H1 (cell line): ENCODE results near the gene LRBA. TPM values are rescaled to one million over a fixed set of nuclear protein-coding genes. Genes with fewer than 3 reads are reported as not detected.

ENCODE experiments used
- polyA plus RNA-seq, 7 experiments: library from polyadenylated mRNA; depleted of rRNA in 3 of 7; stranded (reverse) in 5 of 7; unstranded in 2 of 7; fragments of >200 nt in 5 of 7; fragments of 200-250 nt in 2 of 7; gene quantifications; 1 replicate in 5 of 7; 2 replicates in 1 of 7; 4 replicates in 1 of 7; pipeline versions ENCODE4 v1.2.1 to v1.2.3, GENCODE V29; 2011 to 2013; ENCODE audit warnings: missing spikeins in 2 of 7, mixed read lengths in 2 of 7
- total RNA-seq: library from RNA; stranded (reverse); fragmentation: NEBNext Ultra II Directional; extraction: Animal tissue kit (Norgen Biotek cat#: 25700); gene quantifications from 2 replicates; pipeline ENCODE4 v1.2.1, GENCODE V29; 2021
- TF ChIP-seq, protein P1 (sequence below), 3 experiments: IDR thresholded peaks; 1 replicate in 2 of 3; 2 replicates in 1 of 3; pipeline versions ENCODE4 v1.5.1 to v1.6.1; 2011; ENCODE audit warnings: low read length in 3 of 3, mild to moderate bottlenecking in 3 of 3, inconsistent platforms in 2 of 3, low read depth in 1 of 3, moderate library complexity in 1 of 3; ENCODE audit not compliant: insufficient read depth in 1 of 3; ENCODE audit errors: control extremely low read depth in 1 of 3

LRBA gene
- total and polyA plus RNA-seq, 2 of the 8 experiments (the other 6 are each of a cell fraction or from before 2014, with no cell fraction given), result 54.6 to 83.2 TPM

DNA sequence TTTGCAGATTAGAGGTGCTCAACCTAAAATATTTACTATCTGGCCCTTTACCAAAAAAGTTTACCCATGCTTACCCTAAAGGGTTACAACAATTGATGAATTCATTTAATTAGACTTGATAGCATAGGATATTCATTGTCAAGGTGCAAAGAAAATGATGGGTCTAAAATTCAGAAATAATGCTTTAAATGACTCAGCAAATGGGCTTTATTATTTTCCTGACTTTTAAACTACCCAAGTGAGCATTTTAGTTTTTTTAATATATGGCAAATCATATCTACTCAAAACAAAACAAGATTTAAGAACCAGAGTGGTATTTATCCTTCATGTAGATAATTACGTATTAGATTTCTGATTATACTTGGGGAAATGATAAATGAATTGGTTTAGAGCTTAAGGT is 701.1 kb downstream of the LRBA start (continued):
- TF ChIP-seq, protein P1, sequence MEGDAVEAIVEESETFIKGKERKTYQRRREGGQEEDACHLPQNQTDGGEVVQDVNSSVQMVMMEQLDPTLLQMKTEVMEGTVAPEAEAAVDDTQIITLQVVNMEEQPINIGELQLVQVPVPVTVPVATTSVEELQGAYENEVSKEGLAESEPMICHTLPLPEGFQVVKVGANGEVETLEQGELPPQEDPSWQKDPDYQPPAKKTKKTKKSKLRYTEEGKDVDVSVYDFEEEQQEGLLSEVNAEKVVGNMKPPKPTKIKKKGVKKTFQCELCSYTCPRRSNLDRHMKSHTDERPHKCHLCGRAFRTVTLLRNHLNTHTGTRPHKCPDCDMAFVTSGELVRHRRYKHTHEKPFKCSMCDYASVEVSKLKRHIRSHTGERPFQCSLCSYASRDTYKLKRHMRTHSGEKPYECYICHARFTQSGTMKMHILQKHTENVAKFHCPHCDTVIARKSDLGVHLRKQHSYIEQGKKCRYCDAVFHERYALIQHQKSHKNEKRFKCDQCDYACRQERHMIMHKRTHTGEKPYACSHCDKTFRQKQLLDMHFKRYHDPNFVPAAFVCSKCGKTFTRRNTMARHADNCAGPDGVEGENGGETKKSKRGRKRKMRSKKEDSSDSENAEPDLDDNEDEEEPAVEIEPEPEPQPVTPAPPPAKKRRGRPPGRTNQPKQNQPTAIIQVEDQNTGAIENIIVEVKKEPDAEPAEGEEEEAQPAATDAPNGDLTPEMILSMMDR (IDR thresholded peaks at IDR 0.05; ENCODE audit: control extremely low read depth in 1 of 3, insufficient read depth in 1 of 3, low read depth in 1 of 3, low read length in 3 of 3), result no peak
